Esophagus muscularis mucosa (tissue), 3 donors: Measurements from ENCODE around the gene SPATA6L.

ENCODE experiments used
- POLR2A ChIP-seq: fragments of 450-650 bp; IDR thresholded peaks from one replicate; pipeline ENCODE4 v1.6.1; 2017; ENCODE audit warnings: antibody characterized with exemption, moderate library complexity, mild to moderate bottlenecking, low read depth
- TF ChIP-seq, protein P1 (sequence below), 3 experiments: fragments of 200-600 bp in 2 of 3; fragments of 450-650 bp in 1 of 3; sonication (generic) in 2 of 3; IDR thresholded peaks; one replicate each; pipeline ENCODE4 v1.5.1; 2017 to 2019; ENCODE audit warnings: antibody characterized with exemption in 3 of 3, mild to moderate bottlenecking in 2 of 3, moderate library complexity in 1 of 3

DNA sequence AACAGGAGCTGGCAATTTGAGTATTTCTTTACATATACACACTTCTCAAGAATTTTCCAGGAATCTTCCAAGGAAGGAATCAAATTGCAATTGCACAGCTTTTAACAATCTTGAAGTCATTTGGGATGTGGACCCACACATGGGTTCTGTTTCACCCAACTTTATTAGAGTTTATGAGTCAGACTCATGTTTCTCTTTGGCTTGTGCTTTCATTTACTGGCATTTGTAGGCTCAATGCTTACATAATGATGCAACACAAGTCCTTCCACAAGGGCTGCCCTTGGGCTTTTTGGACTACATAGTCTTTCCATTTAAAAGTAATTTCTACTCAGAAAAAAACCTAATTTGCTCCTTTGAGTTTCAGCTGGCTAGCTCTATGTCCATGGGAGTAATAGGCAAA, 8.5 kb upstream of the SPATA6L start:
- TF ChIP-seq POLR2A, result no peak
- TF ChIP-seq, protein P1, sequence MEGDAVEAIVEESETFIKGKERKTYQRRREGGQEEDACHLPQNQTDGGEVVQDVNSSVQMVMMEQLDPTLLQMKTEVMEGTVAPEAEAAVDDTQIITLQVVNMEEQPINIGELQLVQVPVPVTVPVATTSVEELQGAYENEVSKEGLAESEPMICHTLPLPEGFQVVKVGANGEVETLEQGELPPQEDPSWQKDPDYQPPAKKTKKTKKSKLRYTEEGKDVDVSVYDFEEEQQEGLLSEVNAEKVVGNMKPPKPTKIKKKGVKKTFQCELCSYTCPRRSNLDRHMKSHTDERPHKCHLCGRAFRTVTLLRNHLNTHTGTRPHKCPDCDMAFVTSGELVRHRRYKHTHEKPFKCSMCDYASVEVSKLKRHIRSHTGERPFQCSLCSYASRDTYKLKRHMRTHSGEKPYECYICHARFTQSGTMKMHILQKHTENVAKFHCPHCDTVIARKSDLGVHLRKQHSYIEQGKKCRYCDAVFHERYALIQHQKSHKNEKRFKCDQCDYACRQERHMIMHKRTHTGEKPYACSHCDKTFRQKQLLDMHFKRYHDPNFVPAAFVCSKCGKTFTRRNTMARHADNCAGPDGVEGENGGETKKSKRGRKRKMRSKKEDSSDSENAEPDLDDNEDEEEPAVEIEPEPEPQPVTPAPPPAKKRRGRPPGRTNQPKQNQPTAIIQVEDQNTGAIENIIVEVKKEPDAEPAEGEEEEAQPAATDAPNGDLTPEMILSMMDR (IDR thresholded peaks at IDR 0.05), result no peak
